ENCODE data around the gene OR52D1.

OR52D1 gene

GRCh38 chr11:5514841-5515240 lies 26.4 kb downstream of the OR52D1 start:
- Histone ChIP-seq H3K79me2 (ENCODE audit: control insufficient read depth, insufficient read depth, low read length) (no peaks in the 10 kb centered on the region), H2BK5ac (ENCODE audit: low read length) (no peak overlapping the region), H3K4ac (ENCODE audit: low read depth, low read length) (no peak overlapping the region), H2AK5ac (ENCODE audit: low read length) (no peak overlapping the region), H4K5ac (ENCODE audit: low read length) (no peak overlapping the region), H3K36me3 (ENCODE audit: control insufficient read depth, insufficient read depth, low read length) (no peaks in the 10 kb centered on the region), H3K27ac (ENCODE audit: low read depth, low read length) (no peak overlapping the region), H3K56ac (ENCODE audit: low read length) (no peak overlapping the region), H3K27me3 (ENCODE audit: insufficient read depth, low read length, poor library complexity) (no peaks in the 10 kb centered on the region), H3K4me3 (ENCODE audit: low read length) (no peak overlapping the region), H3K9ac (ENCODE audit: low read length) (no peak overlapping the region), H3K79me1 (ENCODE audit: low read length) (no peaks in the 10 kb centered on the region), H2BK120ac (ENCODE audit: low read depth, low read length) (no peak overlapping the region), H3K4me2 (ENCODE audit: low read length) (no peak overlapping the region), H3K18ac (ENCODE audit: low read length) (no peak overlapping the region), H2BK15ac (replicated peaks; ENCODE audit: low read depth) (no peak overlapping the region), H3K23ac (ENCODE audit: low read length) (no peak overlapping the region), H4K8ac (ENCODE audit: low read depth, low read length) (no peak overlapping the region), H3K4me1 (ENCODE audit: control insufficient read depth, low read depth, low read length) (no peaks in the 10 kb centered on the region)
- no peak for DNase-seq

- Histone ChIP-seq H2AK5ac (ENCODE audit: low read length) (no peak within 1 kb of the TSS), H3K4me3 (ENCODE audit: low read length) (no peak within 1 kb of the TSS), H3K36me3 (ENCODE audit: control insufficient read depth, insufficient read depth, low read length) (no peaks in the 10 kb centered on the region), H3K27me3 (ENCODE audit: insufficient read depth, low read length, poor library complexity) (no peaks in the 10 kb centered on the region), H3K4me1 (ENCODE audit: control insufficient read depth, low read depth, low read length) (no peaks in the 10 kb centered on the region), H3K27ac (ENCODE audit: low read depth, low read length) (no peak within 1 kb of the TSS), H4K8ac (ENCODE audit: low read depth, low read length) (no peak within 1 kb of the TSS), H3K79me1 (ENCODE audit: low read length) (no peaks in the 10 kb centered on the region), H3K9ac (ENCODE audit: low read length) (no peak within 1 kb of the TSS), H2BK15ac (replicated peaks; ENCODE audit: low read depth) (no peak within 1 kb of the TSS), H3K4ac (ENCODE audit: low read depth, low read length) (no peak within 1 kb of the TSS), H3K23ac (ENCODE audit: low read length) (no peak within 1 kb of the TSS), H4K5ac (ENCODE audit: low read length) (no peak within 1 kb of the TSS), H3K18ac (ENCODE audit: low read length) (no peak within 1 kb of the TSS), H3K79me2 (ENCODE audit: control insufficient read depth, insufficient read depth, low read length) (no peaks in the 10 kb centered on the region), H2BK120ac (ENCODE audit: low read depth, low read length) (no peak within 1 kb of the TSS), H3K56ac (ENCODE audit: low read length) (no peak within 1 kb of the TSS), H3K4me2 (ENCODE audit: low read length) (no peak within 1 kb of the TSS), H2BK5ac (ENCODE audit: low read length) (no peak within 1 kb of the TSS)
- no peak for DNase-seq
- WGBS (ENCODE audit: extremely low coverage, insufficient coverage, low lambda C conversion rate) = no CpG with 5 or more reads among the region's 2 CpGs
These were observed 28.1 kb downstream of the OR52D1 start, which contains the start of gene UBQLNL for GRCh38 chr11:5516599-5516998. UBQLNL (minus strand) TSS chr11:5516699; CDS start chr11:5516441, 258 bp downstream.

- no peak overlapping the region for H2BK5ac ChIP-seq (ENCODE audit: low read length)
- no peaks in the 10 kb centered on the region for H3K79me1 ChIP-seq (ENCODE audit: low read length)
- no peak overlapping the region for H3K4me2 ChIP-seq (ENCODE audit: low read length)
- H3K9ac ChIP-seq (ENCODE audit: low read length) = no peak overlapping the region
- H4K8ac ChIP-seq (ENCODE audit: low read depth, low read length) = no peak overlapping the region
- no peak overlapping the region for H2BK15ac ChIP-seq (replicated peaks; ENCODE audit: low read depth)
- H3K27me3 ChIP-seq (ENCODE audit: insufficient read depth, low read length, poor library complexity) = no peaks in the 10 kb centered on the region
- no peak overlapping the region for H3K23ac ChIP-seq (ENCODE audit: low read length)
- H2AK5ac ChIP-seq (ENCODE audit: low read length) = no peak overlapping the region
- no peaks in the 10 kb centered on the region for H3K4me1 ChIP-seq (ENCODE audit: control insufficient read depth, low read depth, low read length)
- no peak overlapping the region for H3K4me3 ChIP-seq (ENCODE audit: low read length)
- H3K4ac ChIP-seq (ENCODE audit: low read depth, low read length) = no peak overlapping the region
- no peak overlapping the region for H4K5ac ChIP-seq (ENCODE audit: low read length)
- no peaks in the 10 kb centered on the region for H3K79me2 ChIP-seq (ENCODE audit: control insufficient read depth, insufficient read depth, low read length)
- H3K18ac ChIP-seq (ENCODE audit: low read length) = no peak overlapping the region
- no peak overlapping the region for H3K27ac ChIP-seq (ENCODE audit: low read depth, low read length)
- H2BK120ac ChIP-seq (ENCODE audit: low read depth, low read length) = no peak overlapping the region
- no peaks in the 10 kb centered on the region for H3K36me3 ChIP-seq (ENCODE audit: control insufficient read depth, insufficient read depth, low read length)
- DNase-seq = peak; percentile 3
- no CpG with 5 or more reads among the region's 4 CpGs for WGBS (ENCODE audit: extremely low coverage, insufficient coverage, low lambda C conversion rate)
- no peak overlapping the region for H3K56ac ChIP-seq (ENCODE audit: low read length)
These were observed 33.1 kb downstream of the OR52D1 start for GRCh38 chr11:5521540-5521939.

- Histone ChIP-seq H3K79me1 (ENCODE audit: low read length) (no peaks in the 10 kb centered on the region), H3K4me3 (ENCODE audit: low read length) (no peak overlapping the region), H3K4me2 (ENCODE audit: low read length) (no peak overlapping the region), H2BK120ac (ENCODE audit: low read depth, low read length) (no peak overlapping the region), H3K4ac (ENCODE audit: low read depth, low read length) (no peak overlapping the region), H3K27me3 (ENCODE audit: insufficient read depth, low read length, poor library complexity) (no peaks in the 10 kb centered on the region), H4K5ac (ENCODE audit: low read length) (no peak overlapping the region), H3K18ac (ENCODE audit: low read length) (no peak overlapping the region), H3K36me3 (ENCODE audit: control insufficient read depth, insufficient read depth, low read length) (no peaks in the 10 kb centered on the region), H3K79me2 (ENCODE audit: control insufficient read depth, insufficient read depth, low read length) (no peaks in the 10 kb centered on the region), H3K4me1 (ENCODE audit: control insufficient read depth, low read depth, low read length) (no peaks in the 10 kb centered on the region), H3K27ac (ENCODE audit: low read depth, low read length) (no peak overlapping the region), H4K8ac (ENCODE audit: low read depth, low read length) (no peak overlapping the region), H3K56ac (ENCODE audit: low read length) (no peak overlapping the region), H2BK15ac (replicated peaks; ENCODE audit: low read depth) (no peak overlapping the region), H3K9ac (ENCODE audit: low read length) (no peak overlapping the region), H2AK5ac (ENCODE audit: low read length) (no peak overlapping the region), H3K23ac (ENCODE audit: low read length) (no peak overlapping the region), H2BK5ac (ENCODE audit: low read length) (no peak overlapping the region)
- no CpG with 5 or more reads among the region's 2 CpGs for WGBS (ENCODE audit: extremely low coverage, insufficient coverage, low lambda C conversion rate)
- no peak for DNase-seq
These were observed 33.8 kb downstream of the OR52D1 start for GRCh38 chr11:5522308-5522707.

GRCh38 chr11:5524756-5525155 lies 36.3 kb downstream of the OR52D1 start:
- WGBS (ENCODE audit: extremely low coverage, insufficient coverage, low lambda C conversion rate) = 100% methylated on average over 1 of the region's 3 CpGs
- Histone ChIP-seq H2BK120ac (ENCODE audit: low read depth, low read length) (no peak overlapping the region), H3K4me1 (ENCODE audit: control insufficient read depth, low read depth, low read length) (no peaks in the 10 kb centered on the region), H3K9ac (ENCODE audit: low read length) (no peak overlapping the region), H3K27ac (ENCODE audit: low read depth, low read length) (no peak overlapping the region), H3K36me3 (ENCODE audit: control insufficient read depth, insufficient read depth, low read length) (no peaks in the 10 kb centered on the region), H4K8ac (ENCODE audit: low read depth, low read length) (no peak overlapping the region), H4K5ac (ENCODE audit: low read length) (no peak overlapping the region), H3K23ac (ENCODE audit: low read length) (no peak overlapping the region), H3K56ac (ENCODE audit: low read length) (no peak overlapping the region), H3K79me1 (ENCODE audit: low read length) (no peaks in the 10 kb centered on the region), H2BK15ac (replicated peaks; ENCODE audit: low read depth) (no peak overlapping the region), H2AK5ac (ENCODE audit: low read length) (no peak overlapping the region), H3K4me3 (ENCODE audit: low read length) (no peak overlapping the region), H3K27me3 (ENCODE audit: insufficient read depth, low read length, poor library complexity) (no peaks in the 10 kb centered on the region), H3K18ac (ENCODE audit: low read length) (no peak overlapping the region), H3K4ac (ENCODE audit: low read depth, low read length) (no peak overlapping the region), H3K79me2 (ENCODE audit: control insufficient read depth, insufficient read depth, low read length) (no peaks in the 10 kb centered on the region), H2BK5ac (ENCODE audit: low read length) (no peak overlapping the region), H3K4me2 (ENCODE audit: low read length) (no peak overlapping the region)
- no peak for DNase-seq

GRCh38 chr11:5527716-5528115 lies 39.2 kb downstream of the OR52D1 start:
- Histone ChIP-seq H3K4ac (ENCODE audit: low read depth, low read length) (no peak overlapping the region), H3K36me3 (ENCODE audit: control insufficient read depth, insufficient read depth, low read length) (no peaks in the 10 kb centered on the region), H3K79me1 (ENCODE audit: low read length) (no peaks in the 10 kb centered on the region), H3K56ac (ENCODE audit: low read length) (no peak overlapping the region), H3K23ac (ENCODE audit: low read length) (no peak overlapping the region), H3K4me2 (ENCODE audit: low read length) (no peak overlapping the region), H3K27me3 (ENCODE audit: insufficient read depth, low read length, poor library complexity) (no peaks in the 10 kb centered on the region), H3K4me3 (ENCODE audit: low read length) (no peak overlapping the region), H2BK15ac (replicated peaks; ENCODE audit: low read depth) (no peak overlapping the region), H4K8ac (ENCODE audit: low read depth, low read length) (no peak overlapping the region), H3K9ac (ENCODE audit: low read length) (no peak overlapping the region), H4K5ac (ENCODE audit: low read length) (no peak overlapping the region), H3K18ac (ENCODE audit: low read length) (no peak overlapping the region), H2BK120ac (ENCODE audit: low read depth, low read length) (no peak overlapping the region), H3K79me2 (ENCODE audit: control insufficient read depth, insufficient read depth, low read length) (no peaks in the 10 kb centered on the region), H3K27ac (ENCODE audit: low read depth, low read length) (no peak overlapping the region), H2BK5ac (ENCODE audit: low read length) (no peak overlapping the region), H3K4me1 (ENCODE audit: control insufficient read depth, low read depth, low read length) (no peaks in the 10 kb centered on the region), H2AK5ac (ENCODE audit: low read length) (no peak overlapping the region)
- no peak for DNase-seq
- no CpG with 5 or more reads among the region's 5 CpGs for WGBS (ENCODE audit: extremely low coverage, insufficient coverage, low lambda C conversion rate)
